Endothelial cell of umbilical vein (primary cell): ENCODE data around the gene LIPA. TPM values are rescaled to one million over a fixed set of nuclear protein-coding genes. Genes with fewer than 3 reads are reported as not detected.

Experiments used
- BruUV-seq: library from RNA; stranded (reverse); fragments of 400-500 nt; replicated peaks from 2 replicates; lab custom pipeline; 2021; lab: Mats Ljungman, UMichigan
- CTCF ChIA-PET: fragments of 300-600, 350-600 bp; sonication (Branson Sonifier 250); formaldehyde crosslinking; loops from one replicate; lab custom pipeline; 2021; ENCODE audit warnings: antibody characterized with exemption, inconsistent platforms; lab: Charles Lee
- POLR2A ChIA-PET: fragments of 300-600, 350-600 bp; sonication (Branson Sonifier 250); formaldehyde crosslinking; loops from one replicate; lab custom pipeline; 2021; ENCODE audit warnings: antibody characterized with exemption, inconsistent platforms; lab: Charles Lee
- DNase-seq: peaks from one replicate; pipeline ENCODE4 v3.0.0-alpha.2; 2011; ENCODE audit warnings: low read depth, low spot score
- FAIRE-seq: peaks from 2 replicates; lab custom pipeline; 2011; peaks lifted over from hg19 to GRCh38; lab: Jason Lieb, UNC
- H2AFZ ChIP-seq: 2 replicates; pipeline ENCODE4 v1.6.0; 2012; ENCODE audit warnings: low read depth, low read length, control low read depth, inconsistent platforms
- H3K27ac ChIP-seq: 2 replicates; pipeline ENCODE4 v1.5.1; 2011; ENCODE audit warnings: low read depth, mild to moderate bottlenecking, control low read depth, low read length, moderate library complexity; ENCODE audit not compliant: insufficient read depth
- H3K27me3 ChIP-seq, 2 experiments: 2 replicates each; pipeline versions ENCODE4 v1.6.0 to v1.6.1; 2011; ENCODE audit warnings: low read length in 2 of 2, mixed read lengths in 1 of 2; ENCODE audit not compliant: control insufficient read depth in 2 of 2, insufficient read depth in 2 of 2
- H3K36me3 ChIP-seq, 2 experiments: 2 replicates in 1 of 2; 3 replicates in 1 of 2; pipeline ENCODE4 v1.5.1; 2011; ENCODE audit warnings: low read length in 2 of 2, mild to moderate bottlenecking in 1 of 2, moderate library complexity in 1 of 2; ENCODE audit not compliant: control insufficient read depth in 2 of 2, insufficient read depth in 2 of 2; ENCODE audit errors: extremely low read depth in 1 of 2
- H3K4me1 ChIP-seq: 3 replicates; pipeline ENCODE4 v1.5.1; 2011; ENCODE audit warnings: mild to moderate bottlenecking, low read length; ENCODE audit not compliant: control insufficient read depth, insufficient read depth; ENCODE audit errors: extremely low read depth
- H3K4me2 ChIP-seq: 2 replicates; pipeline ENCODE4 v1.6.1; 2011; ENCODE audit warnings: low read length, control low read depth, mixed read lengths; ENCODE audit not compliant: insufficient read depth
- H3K4me3 ChIP-seq, 3 experiments: fragments of 200-600 bp in 1 of 3; sonication (generic), shearing (Covaris generic) in 1 of 3; replicated peaks in 1 of 3; 2 replicates each; pipeline ENCODE4 v1.5.1; 2011 to 2016; ENCODE audit warnings: control low read depth in 3 of 3, low read length in 3 of 3, mild to moderate bottlenecking in 2 of 3, inconsistent platforms in 1 of 3, low read depth in 1 of 3, moderate library complexity in 1 of 3; ENCODE audit not compliant: insufficient read depth in 1 of 3
- H3K79me2 ChIP-seq: 2 replicates; pipeline ENCODE4 v1.6.0; 2012; ENCODE audit warnings: low read length, inconsistent platforms; ENCODE audit not compliant: control insufficient read depth, insufficient read depth
- H3K9ac ChIP-seq: replicated peaks from 2 replicates; pipeline ENCODE3; 2011; ENCODE audit warnings: low read length, control low read depth; ENCODE audit not compliant: insufficient read depth; ENCODE audit errors: extremely low read depth
- H3K9me1 ChIP-seq: replicated peaks from 3 replicates; pipeline ENCODE4 v1.6.0; 2011; ENCODE audit warnings: mild to moderate bottlenecking, low read length; ENCODE audit not compliant: control insufficient read depth, insufficient read depth; ENCODE audit errors: extremely low read depth
- H3K9me3 ChIP-seq: replicated peaks from 2 replicates; pipeline ENCODE4 v1.5.1; 2012; ENCODE audit warnings: low read length, inconsistent platforms; ENCODE audit not compliant: control insufficient read depth, insufficient read depth
- H4K20me1 ChIP-seq: replicated peaks from 2 replicates; pipeline ENCODE3; 2011; ENCODE audit warnings: mild to moderate bottlenecking, low read length; ENCODE audit not compliant: control insufficient read depth, insufficient read depth; ENCODE audit errors: extremely low read depth
- CTCF ChIP-seq, 2 donors: IDR thresholded peaks; 1 replicate in 1 of 2; 2 replicates in 1 of 2; pipeline ENCODE4 v1.5.1; 2011; ENCODE audit warnings: low read length in 2 of 2, mild to moderate bottlenecking in 2 of 2, moderate library complexity in 2 of 2, control low read depth in 1 of 2, inconsistent platforms in 1 of 2, low read depth in 1 of 2; ENCODE audit not compliant: insufficient read depth in 1 of 2; ENCODE audit errors: extremely low read depth in 1 of 2
- EZH2 ChIP-seq: IDR thresholded peaks from 2 replicates; pipeline ENCODE4 v1.6.1; 2012; ENCODE audit warnings: borderline replicate concordance, low read depth, mild to moderate bottlenecking, moderate library complexity, low read length, inconsistent platforms; ENCODE audit not compliant: severe bottlenecking
- GATA2 ChIP-seq: IDR thresholded peaks from 2 replicates; pipeline ENCODE4 v1.7.0; 2011; ENCODE audit warnings: low read depth, mild to moderate bottlenecking, moderate library complexity, mixed read lengths, low read length; ENCODE audit not compliant: insufficient read length, insufficient read depth
- JUN ChIP-seq: IDR thresholded peaks from 2 replicates; pipeline ENCODE4 v1.6.1; 2011; ENCODE audit warnings: borderline replicate concordance, low read depth; ENCODE audit not compliant: insufficient read length, insufficient read depth
- MAX ChIP-seq: IDR thresholded peaks from 2 replicates; pipeline ENCODE4 v1.6.1; 2011; ENCODE audit not compliant: insufficient read depth, insufficient read length
- POLR2A ChIP-seq: IDR thresholded peaks from 2 replicates; pipeline ENCODE4 v1.6.1; 2012; ENCODE audit warnings: low read depth, mild to moderate bottlenecking, control low read depth, low read length
- dilution Hi-C: fragments of 300-500 bp; cut with MboI; formaldehyde crosslinking; loops from one replicate; pipeline ENCODE4 v1.15.0; 2019; ENCODE audit warnings: low sequenced_read_pairs; ENCODE audit not compliant: extremely low pct_ligation_motif_present
- intact Hi-C: fragments of 100-400 bp; cut with micrococcal nuclease; formaldehyde crosslinking; loops from one replicate; pipeline ENCODE4 v1.10.0; 2022
- polyA plus RNA-seq, 4 experiments: library from polyadenylated mRNA; depleted of rRNA in 3 of 4; stranded (reverse) in 3 of 4; unstranded in 1 of 4; fragments of >200 nt; gene quantifications; 2 replicates each; pipeline versions ENCODE4 v1.2.1 to v1.2.3, GENCODE V29; 2011 to 2012; ENCODE audit warnings: missing spikeins in 1 of 4
- total RNA-seq: library from RNA; stranded (reverse); gene quantifications from 2 replicates; pipeline ENCODE4 v1.2.3, GENCODE V29; 2021

The LIPA gene
- total and polyA plus RNA-seq, 2 donors (not counting 3 experiments of a cell fraction or from before 2014, with no cell fraction given), result 24.0 to 41.1 TPM

- H3K4me1 ChIP-seq, result no peaks in the 10 kb centered on the region
- CTCF ChIA-PET, result interaction anchor here (0.9 kb wide), 1 partner anchor 97 kb away, joined by 3 read pairs; no protein-coding TSS in a partner anchor
- H2AFZ ChIP-seq, result no peak overlapping the region
- no peaks in the 10 kb centered on the region for H3K9me3 ChIP-seq
- H3K9me1 ChIP-seq, result no peaks in the 10 kb centered on the region
- POLR2A ChIA-PET, result no interaction called here
- no peaks in the 10 kb centered on the region for H3K79me2 ChIP-seq
- no peak overlapping the region for H3K4me2 ChIP-seq
- FAIRE-seq, result no peak
- no peak overlapping the region for H3K4me3 ChIP-seq
- no peaks in the 10 kb centered on the region for H4K20me1 ChIP-seq
- no peak overlapping the region for H3K9ac ChIP-seq
- peaks cover 65 to 84% of the 10 kb centered on the region in 2 experiments for H3K27me3 ChIP-seq
- TF ChIP-seq POLR2A, result no peak
- TF ChIP-seq JUN, result no peak
- TF ChIP-seq EZH2, result no peak
- TF ChIP-seq GATA2, result no peak
- no peak for TF ChIP-seq CTCF (IDR thresholded peaks at IDR 0.05; ENCODE audit: extremely low read depth in 1 of 2, insufficient read depth in 1 of 2, low read depth in 1 of 2, low read length in 2 of 2)
- TF ChIP-seq MAX, result no peak
- H3K36me3 ChIP-seq, result no peaks in the 10 kb centered on the region
- DNase-seq, result no peak
- BruUV-seq, result no TSS peak
- dilution Hi-C loops (no loop called here), intact Hi-C loops (loop anchor here (10.0 kb wide), 1 partner anchor 433 kb away; the partner anchor contains the start of gene KIF20B)
- H3K27ac ChIP-seq, result no peak overlapping the region
These were observed 20.0 kb upstream of the LIPA start for GRCh38 chr10:89271532-89271931.

GRCh38 chr10:89270153-89270483, 18.5 kb upstream of the LIPA start:
- FAIRE-seq (no peak), DNase-seq (no peak)
- no peaks in the 10 kb centered on the region for H3K79me2 ChIP-seq
- no peaks in the 10 kb centered on the region for H3K36me3 ChIP-seq
- H3K4me3 ChIP-seq, result no peak overlapping the region
- H3K9ac ChIP-seq, result no peak overlapping the region
- ChIA-PET POLR2A (no interaction called here), CTCF (no interaction called here)
- peaks cover 69 to 78% of the 10 kb centered on the region in 2 experiments for H3K27me3 ChIP-seq
- H3K4me1 ChIP-seq, result no peaks in the 10 kb centered on the region
- intact Hi-C loops, result loop anchor here (10.0 kb wide), 1 partner anchor 435 kb away; the partner anchor contains the start of gene KIF20B
- no peak overlapping the region for H2AFZ ChIP-seq
- no peaks in the 10 kb centered on the region for H3K9me1 ChIP-seq
- BruUV-seq, result no TSS peak
- H3K9me3 ChIP-seq, result no peaks in the 10 kb centered on the region
- TF ChIP-seq MAX, result no peak
- dilution Hi-C loops, result no loop called here
- H3K4me2 ChIP-seq, result no peak overlapping the region
- no peak overlapping the region for H3K27ac ChIP-seq
- H4K20me1 ChIP-seq, result no peaks in the 10 kb centered on the region
